ENCODE results near the gene TLX3. TPM values are rescaled to one million over a fixed set of nuclear protein-coding genes. Genes with fewer than 3 reads are reported as not detected.

Gene TLX3
- polyA plus RNA-seq, 1 donor (not counting 4 experiments of a cell fraction or from before 2014, with no cell fraction given) = not detected

GRCh38 chr5:171306781-171307591 is 2.1 kb upstream of the TLX3 start:
- FAIRE-seq (no peak), DNase-seq (ENCODE audit: low read depth, low spot score) (no peak)
- Histone ChIP-seq H2AFZ (ENCODE audit: control insufficient read depth, low read length) (no peak overlapping the region), H4K20me1 (ENCODE audit: control insufficient read depth, extremely low read depth, insufficient read depth, low read length) (no peaks in the 10 kb centered on the region), H3K4me1 (ENCODE audit: control insufficient read depth, extremely low read depth, insufficient read depth, low read length) (no peaks in the 10 kb centered on the region), H3K79me2 (ENCODE audit: control insufficient read depth, insufficient read depth, low read length) (no peaks in the 10 kb centered on the region), H3K4me3 (ENCODE audit: control insufficient read depth in 2 of 3, extremely low read depth in 1 of 3, insufficient read depth in 2 of 3, low read depth in 1 of 3, low read length in 3 of 3) (no peak overlapping the region), H3K9ac (ENCODE audit: control insufficient read depth, extremely low read depth, insufficient read depth, low read length) (no peak overlapping the region), H3K9me3 (ENCODE audit: control insufficient read depth, low read depth, low read length) (no peaks in the 10 kb centered on the region), H3K27me3 (ENCODE audit: control insufficient read depth, extremely low read depth, insufficient read depth, low read length) (peaks cover 77% of the 10 kb centered on the region), H3K36me3 (ENCODE audit: control insufficient read depth in 2 of 2, extremely low read depth in 1 of 2, insufficient read depth in 2 of 2, low read length in 2 of 2) (no peaks in the 10 kb centered on the region), H3K9me1 (ENCODE audit: control insufficient read depth, extremely low read depth, insufficient read depth, low read length) (no peaks in the 10 kb centered on the region), H3K4me2 (ENCODE audit: control insufficient read depth, extremely low read depth, insufficient read depth, low read depth, low read length) (no peak overlapping the region), H3K27ac (ENCODE audit: control insufficient read depth, insufficient read depth, low read length) (no peak overlapping the region)
- dilution Hi-C loops (cut with MboI; ENCODE audit: extremely low pct_ligation_motif_present, low sequenced_read_pairs) = no loop called here
- TF ChIP-seq CTCF (optimal IDR thresholded peaks at IDR 0.05 in 1 of 3, IDR thresholded peaks at IDR 0.05 in 1 of 3, conservative IDR thresholded peaks at IDR 0.05 in 1 of 3; ENCODE audit: extremely low read depth in 1 of 3, insufficient read depth in 2 of 3, low read length in 3 of 3) = no peak
- TF ChIP-seq EZH2 (IDR thresholded peaks at IDR 0.05; ENCODE audit: low read length) = no peak

- Histone ChIP-seq H3K36me3 (ENCODE audit: control insufficient read depth in 2 of 2, extremely low read depth in 1 of 2, insufficient read depth in 2 of 2, low read length in 2 of 2) (no peaks in the 10 kb centered on the region), H3K27ac (ENCODE audit: control insufficient read depth, insufficient read depth, low read length) (no peak overlapping the region), H3K4me1 (ENCODE audit: control insufficient read depth, extremely low read depth, insufficient read depth, low read length) (no peaks in the 10 kb centered on the region), H3K9me1 (ENCODE audit: control insufficient read depth, extremely low read depth, insufficient read depth, low read length) (no peaks in the 10 kb centered on the region), H3K79me2 (ENCODE audit: control insufficient read depth, insufficient read depth, low read length) (no peaks in the 10 kb centered on the region), H3K4me3 (ENCODE audit: control insufficient read depth in 2 of 3, extremely low read depth in 1 of 3, insufficient read depth in 2 of 3, low read depth in 1 of 3, low read length in 3 of 3) (no peak overlapping the region), H3K9me3 (ENCODE audit: control insufficient read depth, low read depth, low read length) (no peaks in the 10 kb centered on the region), H3K4me2 (ENCODE audit: control insufficient read depth, extremely low read depth, insufficient read depth, low read depth, low read length) (no peak overlapping the region), H3K9ac (ENCODE audit: control insufficient read depth, extremely low read depth, insufficient read depth, low read length) (no peak overlapping the region), H3K27me3 (ENCODE audit: control insufficient read depth, extremely low read depth, insufficient read depth, low read length) (peaks cover 87% of the 10 kb centered on the region), H2AFZ (ENCODE audit: control insufficient read depth, low read length) (no peak overlapping the region), H4K20me1 (ENCODE audit: control insufficient read depth, extremely low read depth, insufficient read depth, low read length) (no peaks in the 10 kb centered on the region)
- DNase-seq (ENCODE audit: low read depth, low spot score) = no peak
- no peak for TF ChIP-seq CTCF (optimal IDR thresholded peaks at IDR 0.05 in 1 of 3, IDR thresholded peaks at IDR 0.05 in 1 of 3, conservative IDR thresholded peaks at IDR 0.05 in 1 of 3; ENCODE audit: extremely low read depth in 1 of 3, insufficient read depth in 2 of 3, low read length in 3 of 3)
- peak; percentile 30 for TF ChIP-seq EZH2 (IDR thresholded peaks at IDR 0.05; ENCODE audit: low read length)
- dilution Hi-C loops (cut with MboI; ENCODE audit: extremely low pct_ligation_motif_present, low sequenced_read_pairs) = no loop called here
- no peak for FAIRE-seq
These were observed 1.1 kb upstream of the TLX3 start for GRCh38 chr5:171307789-171308452.

Data from keratinocyte (primary cell).